GM06990 (cell line): ENCODE results near the gene MLLT3.

Experiments used
- DNase-seq: peaks from one replicate; pipeline ENCODE4 v3.0.0-alpha.2; 2011; ENCODE audit not compliant: insufficient read length; ENCODE audit errors: extremely low read depth
- H3K27me3 ChIP-seq: replicated peaks from 2 replicates; pipeline ENCODE4 v1.6.0; 2011; ENCODE audit warnings: low read length; ENCODE audit not compliant: control insufficient read depth, insufficient read depth
- H3K36me3 ChIP-seq: 2 replicates; pipeline ENCODE4 v1.5.1; 2011; ENCODE audit warnings: low read length; ENCODE audit not compliant: control insufficient read depth, insufficient read depth
- H3K4me3 ChIP-seq: replicated peaks from 2 replicates; pipeline ENCODE4 v1.5.1; 2011; ENCODE audit warnings: low read depth, mild to moderate bottlenecking, control low read depth, low read length
- TF ChIP-seq, protein P1 (sequence below): IDR thresholded peaks from 2 replicates; pipeline ENCODE4 v1.5.1; 2011; ENCODE audit warnings: low read length, control low read depth, mild to moderate bottlenecking, inconsistent platforms; ENCODE audit not compliant: insufficient read depth, poor library complexity, severe bottlenecking

Gene MLLT3

DNA sequence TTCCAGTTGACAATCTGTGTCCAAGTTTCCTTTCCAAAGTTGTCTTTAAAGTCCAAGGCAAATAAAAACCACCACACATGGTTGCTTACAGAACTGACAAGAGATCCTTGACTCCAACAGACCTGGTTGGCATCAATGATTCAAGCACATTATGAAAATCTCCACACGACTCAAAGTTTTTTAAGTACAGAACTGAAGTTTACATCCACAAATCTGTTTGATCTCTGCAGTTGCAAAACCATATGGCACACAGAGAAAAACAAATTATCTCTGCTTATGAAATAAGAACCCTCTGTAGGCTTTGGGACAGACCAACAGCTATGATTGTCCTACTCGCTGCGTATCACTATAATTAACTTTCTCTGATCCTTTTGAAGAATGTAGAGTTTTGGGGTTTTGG is 60.8 kb downstream of the MLLT3 start:
- DNase-seq, result no peak
- TF ChIP-seq, protein P1, sequence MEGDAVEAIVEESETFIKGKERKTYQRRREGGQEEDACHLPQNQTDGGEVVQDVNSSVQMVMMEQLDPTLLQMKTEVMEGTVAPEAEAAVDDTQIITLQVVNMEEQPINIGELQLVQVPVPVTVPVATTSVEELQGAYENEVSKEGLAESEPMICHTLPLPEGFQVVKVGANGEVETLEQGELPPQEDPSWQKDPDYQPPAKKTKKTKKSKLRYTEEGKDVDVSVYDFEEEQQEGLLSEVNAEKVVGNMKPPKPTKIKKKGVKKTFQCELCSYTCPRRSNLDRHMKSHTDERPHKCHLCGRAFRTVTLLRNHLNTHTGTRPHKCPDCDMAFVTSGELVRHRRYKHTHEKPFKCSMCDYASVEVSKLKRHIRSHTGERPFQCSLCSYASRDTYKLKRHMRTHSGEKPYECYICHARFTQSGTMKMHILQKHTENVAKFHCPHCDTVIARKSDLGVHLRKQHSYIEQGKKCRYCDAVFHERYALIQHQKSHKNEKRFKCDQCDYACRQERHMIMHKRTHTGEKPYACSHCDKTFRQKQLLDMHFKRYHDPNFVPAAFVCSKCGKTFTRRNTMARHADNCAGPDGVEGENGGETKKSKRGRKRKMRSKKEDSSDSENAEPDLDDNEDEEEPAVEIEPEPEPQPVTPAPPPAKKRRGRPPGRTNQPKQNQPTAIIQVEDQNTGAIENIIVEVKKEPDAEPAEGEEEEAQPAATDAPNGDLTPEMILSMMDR, result no peak
- H3K4me3 ChIP-seq, result no peak overlapping the region

DNA sequence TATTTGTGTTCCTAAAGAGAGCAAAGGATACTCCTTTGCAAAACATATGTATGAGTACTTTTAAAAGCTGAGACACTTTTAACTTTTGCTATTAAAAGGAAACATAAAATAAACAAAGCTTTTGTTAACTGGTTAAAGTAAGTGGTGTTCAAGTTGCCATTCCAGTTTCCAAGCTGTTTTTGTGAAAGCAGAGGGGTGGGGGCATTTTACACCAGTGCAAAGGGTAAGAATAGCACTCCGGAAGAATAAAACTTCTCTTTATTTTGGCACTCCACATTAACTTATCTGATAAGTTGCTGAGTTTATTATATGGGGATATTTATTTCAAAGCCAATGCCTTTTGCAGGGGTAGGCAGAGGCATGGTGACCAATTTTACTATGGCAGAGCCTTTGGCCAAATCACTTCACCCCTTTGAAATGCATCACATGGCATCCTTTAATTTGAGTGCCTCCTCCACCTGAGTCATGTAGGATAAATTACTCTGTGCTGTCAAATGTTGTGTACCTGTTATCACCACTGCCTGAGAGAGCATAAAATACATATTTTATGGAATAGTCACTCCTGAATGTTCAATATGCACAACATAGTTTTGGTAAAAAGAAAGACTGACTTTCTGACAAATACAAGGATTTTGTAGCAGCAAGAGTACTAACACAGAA is 62.9 kb downstream of the MLLT3 start:
- H3K36me3 ChIP-seq, result no peaks in the 10 kb centered on the region
- TF ChIP-seq, protein P1, result no peak
- DNase-seq, result no peak
- H3K27me3 ChIP-seq, result no peaks in the 10 kb centered on the region
- no peak overlapping the region for H3K4me3 ChIP-seq

More for the DNA sequence above, 60.8 kb downstream of the MLLT3 start:
- Histone ChIP-seq H3K36me3 (no peaks in the 10 kb centered on the region), H3K27me3 (no peaks in the 10 kb centered on the region)

DNA sequence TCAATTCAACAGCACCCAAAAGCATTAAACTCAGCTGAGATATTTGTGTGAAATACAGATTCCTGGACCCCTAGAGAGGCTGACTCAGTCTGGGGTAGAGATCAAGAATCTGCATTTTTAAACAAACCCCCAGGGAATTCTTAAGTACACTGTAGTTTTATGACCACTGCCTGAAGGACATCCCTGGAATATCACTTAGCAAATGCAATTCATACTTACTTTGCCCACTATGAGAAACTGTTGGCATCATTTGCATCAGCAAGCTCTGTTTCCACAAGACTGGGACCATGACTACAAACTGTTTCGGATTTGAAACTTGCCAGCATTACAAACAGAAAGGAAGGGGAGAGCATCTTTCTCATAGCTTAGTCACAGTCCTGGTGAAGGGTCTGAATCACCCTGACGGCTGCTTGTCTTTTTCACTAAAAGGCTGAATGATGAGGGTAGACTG is 63.7 kb downstream of the MLLT3 start:
- no peaks in the 10 kb centered on the region for H3K27me3 ChIP-seq
- peak overlapping the region; percentile 4; the same call in 1 of the 2 replicates for H3K4me3 ChIP-seq
- H3K36me3 ChIP-seq, result no peaks in the 10 kb centered on the region
- TF ChIP-seq, protein P1, result no peak
- DNase-seq, result no peak

DNA sequence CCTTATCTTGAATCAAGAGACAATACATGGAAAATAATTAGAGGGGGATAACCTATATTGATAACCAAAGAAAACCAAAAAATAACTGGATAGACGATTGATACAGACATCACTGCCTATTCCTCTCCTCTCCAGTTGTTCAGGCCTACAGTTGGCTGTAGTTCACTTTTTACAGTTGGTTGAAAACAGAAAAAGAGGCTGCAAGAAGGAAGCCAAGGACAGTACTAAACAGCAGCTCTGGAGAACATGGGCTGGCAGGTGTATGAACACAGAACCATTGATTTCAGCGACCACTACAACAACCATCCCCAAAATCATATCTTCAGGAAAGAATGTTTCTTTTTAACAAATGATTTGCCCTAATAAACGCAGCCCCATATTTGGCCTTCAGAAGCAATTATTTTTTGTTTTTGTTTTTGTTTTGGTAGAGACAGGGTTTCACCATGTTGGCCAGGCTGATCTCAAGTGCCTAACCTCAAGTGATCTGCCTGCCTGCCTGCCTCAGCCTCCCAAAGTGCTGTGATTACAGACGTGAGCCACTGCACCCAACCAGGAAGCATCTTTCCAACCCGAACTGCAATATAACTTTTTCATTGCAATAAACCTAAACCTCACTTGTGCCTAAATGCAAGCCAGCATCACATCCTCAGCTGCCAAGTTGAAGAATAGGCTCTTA is 64.3 kb downstream of the MLLT3 start:
- Histone ChIP-seq H3K27me3 (no peaks in the 10 kb centered on the region), H3K4me3 (peak overlapping the region; percentile 4; the same call in 1 of the 2 replicates), H3K36me3 (no peaks in the 10 kb centered on the region)
- DNase-seq, result no peak
- TF ChIP-seq, protein P1, result no peak

DNA sequence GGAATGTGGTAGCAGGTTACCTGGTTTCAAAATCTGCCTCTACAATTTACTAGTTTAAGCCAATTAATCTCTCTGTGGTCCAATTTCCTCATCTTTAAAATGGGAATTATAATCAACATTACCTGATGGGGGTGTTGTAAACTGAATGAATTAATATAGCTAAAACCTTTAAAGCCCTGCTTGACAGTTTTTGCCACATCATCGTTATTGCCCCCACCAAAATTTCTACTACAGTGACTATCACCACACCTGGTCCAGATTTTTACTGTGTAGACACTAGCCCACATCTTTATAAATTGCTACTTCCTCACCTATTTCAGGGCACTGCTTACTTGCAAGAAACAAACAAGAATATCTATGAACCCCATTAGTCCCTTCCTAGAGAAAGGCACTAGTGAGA is 65.0 kb downstream of the MLLT3 start:
- Histone ChIP-seq H3K4me3 (no peak overlapping the region), H3K27me3 (no peaks in the 10 kb centered on the region), H3K36me3 (no peaks in the 10 kb centered on the region)
- TF ChIP-seq, protein P1, result no peak
- no peak for DNase-seq
